GM18870 (cell line): Measurements from ENCODE around the gene SNRK.

Source experiments
- ATAC-seq: cut with Tn5 transposase; IDR thresholded peaks from one replicate; pipeline ENCODE4 v1.9.1; 2021; ENCODE audit warnings: moderate library complexity; ENCODE audit not compliant: unreplicated experiment

SNRK gene

GRCh38 chr3:43286115-43286840, at the start of gene SNRK:
TSS of gene SNRK (plus strand) at chr3:43286540. CDS start at chr3:43303204, 16,664 bp downstream.
- ATAC-seq, result peak; percentile 40

GRCh38 chr3:43238801-43239200, 47.5 kb upstream of the SNRK start:
- ATAC-seq, result no peak

GRCh38 chr3:43239755-43240154, 46.6 kb upstream of the SNRK start:
- ATAC-seq, result no peak

GRCh38 chr3:43243590-43244587, 42.5 kb upstream of the SNRK start:
- no peak for ATAC-seq

GRCh38 chr3:43244694-43245093, 41.6 kb upstream of the SNRK start:
- ATAC-seq, result no peak

GRCh38 chr3:43246976-43247375, 39.4 kb upstream of the SNRK start:
- no peak for ATAC-seq

GRCh38 chr3:43247561-43248184, 38.7 kb upstream of the SNRK start:
- no peak for ATAC-seq

- no peak for ATAC-seq
Measured at GRCh38 chr3:43248185-43248583, 38.2 kb upstream of the SNRK start.

- no peak for ATAC-seq
Measured at GRCh38 chr3:43248973-43249372, 37.4 kb upstream of the SNRK start.

GRCh38 chr3:43249405-43249804, 36.9 kb upstream of the SNRK start:
- no peak for ATAC-seq

- ATAC-seq, result no peak
Measured at GRCh38 chr3:43253294-43253693, 33.0 kb upstream of the SNRK start.

GRCh38 chr3:43254125-43254524, 32.2 kb upstream of the SNRK start:
- no peak for ATAC-seq

GRCh38 chr3:43255662-43256061, 30.7 kb upstream of the SNRK start:
- ATAC-seq, result no peak

GRCh38 chr3:43256714-43257461, 29.5 kb upstream of the SNRK start:
- ATAC-seq, result no peak

GRCh38 chr3:43257850-43258249, 28.5 kb upstream of the SNRK start:
- no peak for ATAC-seq

- no peak for ATAC-seq
Measured at GRCh38 chr3:43259626-43260025, 26.7 kb upstream of the SNRK start.

GRCh38 chr3:43260412-43260811, 25.9 kb upstream of the SNRK start:
- ATAC-seq, result no peak

- ATAC-seq, result no peak
Measured at GRCh38 chr3:43262194-43262593, 24.1 kb upstream of the SNRK start.

- ATAC-seq, result no peak
Measured at GRCh38 chr3:43266451-43266850, 19.9 kb upstream of the SNRK start.

GRCh38 chr3:43266995-43267394, 19.3 kb upstream of the SNRK start:
- ATAC-seq, result no peak

- no peak for ATAC-seq
Measured at GRCh38 chr3:43268636-43269035, 17.7 kb upstream of the SNRK start.
